Ishikawa (cell line): ENCODE results near the gene MYADM.

ENCODE experiments used
- CEBPB ChIP-seq: IDR thresholded peaks from 2 replicates; pipeline ENCODE4 v1.6.1; 2012
- CREB1 ChIP-seq: IDR thresholded peaks from 2 replicates; pipeline ENCODE4 v1.6.1; 2012; ENCODE audit warnings: low read depth
- EGR1 ChIP-seq: IDR thresholded peaks from 2 replicates; pipeline ENCODE4 v1.6.1; 2012
- EP300 ChIP-seq: IDR thresholded peaks from 2 replicates; pipeline ENCODE4 v1.6.1; 2012; ENCODE audit warnings: borderline replicate concordance
- FOXM1 ChIP-seq: IDR thresholded peaks from 2 replicates; pipeline ENCODE4 v1.6.1; 2012; ENCODE audit warnings: low read depth, borderline replicate concordance
- NFIC ChIP-seq: IDR thresholded peaks from 2 replicates; pipeline ENCODE4 v1.6.1; 2012
- RAD21 ChIP-seq: IDR thresholded peaks from 2 replicates; pipeline ENCODE4 v1.6.1; 2012; ENCODE audit warnings: low read depth
- TAF1 ChIP-seq: IDR thresholded peaks from 2 replicates; pipeline ENCODE4 v1.6.1; 2012; ENCODE audit warnings: low read depth, mild to moderate bottlenecking
- TCF12 ChIP-seq: IDR thresholded peaks from 2 replicates; pipeline ENCODE4 v1.6.1; 2012; ENCODE audit warnings: low read depth
- TEAD4 ChIP-seq: IDR thresholded peaks from 2 replicates; pipeline ENCODE4 v1.6.1; 2012
- YY1 ChIP-seq: IDR thresholded peaks from 2 replicates; pipeline ENCODE4 v1.6.1; 2012; ENCODE audit warnings: low read depth
- ZBTB7A ChIP-seq: IDR thresholded peaks from 2 replicates; pipeline ENCODE4 v1.6.1; 2012; ENCODE audit warnings: low read depth
- TF ChIP-seq, protein P1 (sequence below): IDR thresholded peaks from 2 replicates; pipeline ENCODE4 v1.6.1; 2012
- TF ChIP-seq, protein P2 (sequence below): IDR thresholded peaks from 2 replicates; pipeline ENCODE4 v1.6.1; 2012
- TF ChIP-seq, protein P3 (sequence below): IDR thresholded peaks from 2 replicates; pipeline ENCODE4 v1.6.1; 2012; ENCODE audit warnings: low read depth, mild to moderate bottlenecking

The MYADM gene

DNA sequence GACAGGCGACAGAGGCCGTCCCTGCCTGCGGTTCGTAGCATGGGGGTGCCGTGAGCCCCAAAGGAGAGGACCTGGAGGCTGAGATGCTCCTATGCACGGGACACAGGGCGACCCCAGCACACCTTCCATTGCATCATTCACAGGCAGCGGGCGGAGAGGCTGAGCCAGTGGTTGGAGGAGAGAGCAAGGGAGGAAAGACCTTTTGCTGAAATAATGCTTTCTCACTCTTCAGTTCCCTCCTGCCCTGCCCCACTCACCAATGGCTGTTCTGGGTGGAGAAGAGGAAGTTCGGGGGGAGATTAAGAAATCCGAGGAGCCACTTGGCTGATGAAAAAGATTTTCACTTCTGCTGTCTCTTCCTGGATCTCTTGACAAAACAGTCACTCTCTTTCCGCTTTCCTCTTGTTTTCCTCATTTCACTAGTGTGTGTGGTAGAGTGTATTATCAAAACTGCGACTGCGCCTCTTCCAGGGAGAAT, 43.5 kb upstream of the MYADM start, which contains the start of gene NLRP12:
TSS of gene NLRP12 (minus strand) at position 181 of the 478 bp plus-strand sequence. CDS start at position 41, 140 bp downstream.
- no peak for TF ChIP-seq CEBPB
- TF ChIP-seq, protein P1, sequence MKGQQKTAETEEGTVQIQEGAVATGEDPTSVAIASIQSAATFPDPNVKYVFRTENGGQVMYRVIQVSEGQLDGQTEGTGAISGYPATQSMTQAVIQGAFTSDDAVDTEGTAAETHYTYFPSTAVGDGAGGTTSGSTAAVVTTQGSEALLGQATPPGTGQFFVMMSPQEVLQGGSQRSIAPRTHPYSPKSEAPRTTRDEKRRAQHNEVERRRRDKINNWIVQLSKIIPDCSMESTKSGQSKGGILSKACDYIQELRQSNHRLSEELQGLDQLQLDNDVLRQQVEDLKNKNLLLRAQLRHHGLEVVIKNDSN = no peak
- TF ChIP-seq EGR1 = no peak
- no peak for TF ChIP-seq TEAD4
- TF ChIP-seq, protein P2, sequence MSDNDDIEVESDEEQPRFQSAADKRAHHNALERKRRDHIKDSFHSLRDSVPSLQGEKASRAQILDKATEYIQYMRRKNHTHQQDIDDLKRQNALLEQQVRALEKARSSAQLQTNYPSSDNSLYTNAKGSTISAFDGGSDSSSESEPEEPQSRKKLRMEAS = no peak

DNA sequence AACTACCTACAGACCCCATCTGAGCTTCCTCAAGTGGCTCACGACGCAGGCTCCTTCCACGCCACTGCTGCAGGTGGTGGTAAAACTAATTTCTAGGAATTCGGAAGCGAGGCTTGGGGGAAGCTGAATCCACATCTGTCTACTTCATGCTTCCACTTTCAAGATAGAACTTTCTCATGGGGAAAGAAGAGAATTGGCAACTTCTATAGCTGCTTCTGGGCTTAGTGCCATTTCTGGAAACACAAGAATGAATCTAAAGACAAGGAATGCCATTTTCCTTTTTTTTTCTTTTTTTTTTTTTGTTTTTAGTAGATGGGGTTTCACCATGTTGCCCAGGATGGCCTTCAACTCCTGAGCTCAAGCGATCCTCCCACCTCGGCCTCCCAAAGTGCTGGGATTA, 40.8 kb upstream of the MYADM start:
- TF ChIP-seq, protein P3, sequence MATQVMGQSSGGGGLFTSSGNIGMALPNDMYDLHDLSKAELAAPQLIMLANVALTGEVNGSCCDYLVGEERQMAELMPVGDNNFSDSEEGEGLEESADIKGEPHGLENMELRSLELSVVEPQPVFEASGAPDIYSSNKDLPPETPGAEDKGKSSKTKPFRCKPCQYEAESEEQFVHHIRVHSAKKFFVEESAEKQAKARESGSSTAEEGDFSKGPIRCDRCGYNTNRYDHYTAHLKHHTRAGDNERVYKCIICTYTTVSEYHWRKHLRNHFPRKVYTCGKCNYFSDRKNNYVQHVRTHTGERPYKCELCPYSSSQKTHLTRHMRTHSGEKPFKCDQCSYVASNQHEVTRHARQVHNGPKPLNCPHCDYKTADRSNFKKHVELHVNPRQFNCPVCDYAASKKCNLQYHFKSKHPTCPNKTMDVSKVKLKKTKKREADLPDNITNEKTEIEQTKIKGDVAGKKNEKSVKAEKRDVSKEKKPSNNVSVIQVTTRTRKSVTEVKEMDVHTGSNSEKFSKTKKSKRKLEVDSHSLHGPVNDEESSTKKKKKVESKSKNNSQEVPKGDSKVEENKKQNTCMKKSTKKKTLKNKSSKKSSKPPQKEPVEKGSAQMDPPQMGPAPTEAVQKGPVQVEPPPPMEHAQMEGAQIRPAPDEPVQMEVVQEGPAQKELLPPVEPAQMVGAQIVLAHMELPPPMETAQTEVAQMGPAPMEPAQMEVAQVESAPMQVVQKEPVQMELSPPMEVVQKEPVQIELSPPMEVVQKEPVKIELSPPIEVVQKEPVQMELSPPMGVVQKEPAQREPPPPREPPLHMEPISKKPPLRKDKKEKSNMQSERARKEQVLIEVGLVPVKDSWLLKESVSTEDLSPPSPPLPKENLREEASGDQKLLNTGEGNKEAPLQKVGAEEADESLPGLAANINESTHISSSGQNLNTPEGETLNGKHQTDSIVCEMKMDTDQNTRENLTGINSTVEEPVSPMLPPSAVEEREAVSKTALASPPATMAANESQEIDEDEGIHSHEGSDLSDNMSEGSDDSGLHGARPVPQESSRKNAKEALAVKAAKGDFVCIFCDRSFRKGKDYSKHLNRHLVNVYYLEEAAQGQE = no peak
- TF ChIP-seq CREB1 = no peak
- TF ChIP-seq, protein P1 = no peak
- TF ChIP-seq EP300 = no peak
- no peak for TF ChIP-seq ZBTB7A
- TF ChIP-seq TEAD4 = no peak
- no peak for TF ChIP-seq TAF1
- TF ChIP-seq, protein P2 = no peak
- TF ChIP-seq RAD21 = no peak

DNA sequence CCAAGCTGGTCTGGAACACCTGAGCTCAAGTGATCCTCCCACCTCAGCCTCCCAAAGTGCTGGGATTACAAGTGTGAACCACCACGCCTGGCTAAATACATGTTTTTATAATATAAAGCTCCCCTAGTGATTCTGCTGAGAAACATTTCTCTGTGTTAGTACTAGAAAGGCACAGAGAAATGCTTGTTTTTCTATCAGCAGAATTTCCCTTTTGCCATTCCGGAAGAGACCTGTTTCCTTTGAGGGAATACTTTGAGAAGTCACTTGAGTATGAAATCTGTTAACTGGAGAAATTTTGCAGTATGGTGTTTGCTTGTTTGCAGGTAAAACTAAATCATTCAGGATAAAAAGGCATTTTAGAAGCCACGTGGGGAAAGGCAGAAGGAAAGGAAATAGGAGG, 39.2 kb upstream of the MYADM start:
- no peak for TF ChIP-seq EP300

DNA sequence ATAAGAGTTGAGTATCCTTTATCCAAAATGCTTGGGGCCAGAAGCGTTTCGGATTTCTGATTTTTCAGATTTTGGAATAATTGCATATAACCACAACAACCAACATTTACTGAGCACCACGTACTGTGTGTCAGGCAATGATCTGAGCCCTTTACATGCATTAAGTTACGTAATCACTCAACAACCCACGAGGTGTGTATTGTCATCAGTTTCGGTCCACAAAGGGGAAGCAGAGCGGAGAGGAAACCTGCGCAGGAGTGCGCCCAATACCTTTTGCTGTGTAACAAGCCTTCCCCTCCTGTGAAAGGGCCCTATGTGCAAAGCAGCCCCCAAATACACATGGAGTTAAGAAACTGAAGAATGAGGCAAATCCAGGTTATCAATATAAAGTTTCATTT, 22.8 kb upstream of the MYADM start:
- no peak for TF ChIP-seq ZBTB7A
- TF ChIP-seq, protein P1 = no peak
- no peak for TF ChIP-seq CREB1
- TF ChIP-seq, protein P2 = no peak
- no peak for TF ChIP-seq CEBPB
- no peak for TF ChIP-seq NFIC
- TF ChIP-seq RAD21 = no peak
- no peak for TF ChIP-seq TEAD4
- TF ChIP-seq EGR1 = no peak
- no peak for TF ChIP-seq FOXM1
- TF ChIP-seq, protein P3 = no peak
- TF ChIP-seq TCF12 = no peak
- TF ChIP-seq EP300 = no peak

DNA sequence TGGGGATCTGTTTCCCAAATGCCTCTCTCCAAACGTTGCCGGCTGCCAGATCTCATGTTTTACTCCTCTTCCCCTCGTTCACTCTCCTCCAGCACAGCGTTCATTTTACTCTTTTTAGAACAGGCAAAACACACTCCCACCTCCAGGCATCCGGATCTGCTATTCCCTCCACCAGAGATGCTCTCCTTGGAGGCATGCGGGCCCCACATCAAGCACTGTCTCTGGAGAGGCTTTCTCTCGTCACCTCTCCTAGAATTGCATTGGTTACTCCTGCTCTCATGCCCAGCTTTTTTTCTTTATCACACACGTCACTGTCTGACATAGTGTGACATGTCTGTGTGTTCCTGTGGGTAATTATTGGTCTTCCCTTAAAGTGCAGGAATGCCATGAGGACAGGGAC, 20.1 kb upstream of the MYADM start:
- TF ChIP-seq, protein P3 = no peak
- TF ChIP-seq FOXM1 = no peak
- TF ChIP-seq EP300 = no peak
- TF ChIP-seq NFIC = no peak
- no peak for TF ChIP-seq CEBPB
- no peak for TF ChIP-seq TCF12
- TF ChIP-seq ZBTB7A = no peak
- TF ChIP-seq YY1 = no peak
- TF ChIP-seq TEAD4 = no peak
- TF ChIP-seq TAF1 = no peak
- no peak for TF ChIP-seq RAD21
- no peak for TF ChIP-seq EGR1
- TF ChIP-seq, protein P1 = no peak
- TF ChIP-seq CREB1 = no peak
- TF ChIP-seq, protein P2 = no peak
